Measurements from ENCODE around the gene CHKB.

CHKB gene

GRCh38 chr22:50571264-50572175 is 11.1 kb downstream of the CHKB start:
- DNase-seq = no peak

- no peak for DNase-seq
Observed at GRCh38 chr22:50570861-50571260, 11.8 kb downstream of the CHKB start.

GRCh38 chr22:50569896-50570535 is 12.6 kb downstream of the CHKB start:
- no peak for DNase-seq

- DNase-seq = no peak
Observed at GRCh38 chr22:50569041-50569459, 13.6 kb downstream of the CHKB start.

GRCh38 chr22:50568626-50569025 is 14.0 kb downstream of the CHKB start:
- DNase-seq = no peak

GRCh38 chr22:50567721-50568252 is 14.9 kb downstream of the CHKB start:
- DNase-seq = no peak

- DNase-seq = no peak
Observed at GRCh38 chr22:50564289-50564688, 18.4 kb downstream of the CHKB start.

- no peak for DNase-seq
Observed at GRCh38 chr22:50563413-50564160, 19.1 kb downstream of the CHKB start.

- DNase-seq = peak; percentile 88
Observed at GRCh38 chr22:50562523-50563412, 19.9 kb downstream of the CHKB start, which contains the start of gene SYCE3. TSS of gene SYCE3 (minus strand) at chr22:50562919. CDS start at chr22:50556405, 6,514 bp downstream.

GRCh38 chr22:50561401-50562358 is 21.0 kb downstream of the CHKB start:
- no peak for DNase-seq

GRCh38 chr22:50560034-50560433 is 22.6 kb downstream of the CHKB start:
- no peak for DNase-seq

- no peak for DNase-seq
Observed at GRCh38 chr22:50556703-50557102, 25.9 kb downstream of the CHKB start.

- DNase-seq = no peak
Observed at GRCh38 chr22:50553310-50553709, 29.3 kb downstream of the CHKB start.

- no peak for DNase-seq
Observed at GRCh38 chr22:50551160-50551752, 31.4 kb downstream of the CHKB start.

GRCh38 chr22:50550395-50550794 is 32.3 kb downstream of the CHKB start:
- no peak for DNase-seq

- DNase-seq = no peak
Observed at GRCh38 chr22:50548921-50549790, 33.5 kb downstream of the CHKB start.

GRCh38 chr22:50548040-50548920 is 34.4 kb downstream of the CHKB start:
- DNase-seq = no peak

GRCh38 chr22:50547263-50547985 is 35.2 kb downstream of the CHKB start:
- no peak for DNase-seq
